HG02970 (cell line): ENCODE results near the gene SLX9.
"Not testable (repeated sequence)": the region's sequence is repeated elsewhere in the genome, so short reads cannot be mapped to it uniquely, and the experiment has no call there.

ENCODE experiments used
- ATAC-seq: cut with Tn5 transposase; IDR thresholded peaks from one replicate; pipeline ENCODE4 v1.9.1; 2021; ENCODE audit warnings: mild to moderate bottlenecking, moderate library complexity, moderate number of reproducible peaks; ENCODE audit not compliant: unreplicated experiment, low FRiP score

The SLX9 gene

DNA sequence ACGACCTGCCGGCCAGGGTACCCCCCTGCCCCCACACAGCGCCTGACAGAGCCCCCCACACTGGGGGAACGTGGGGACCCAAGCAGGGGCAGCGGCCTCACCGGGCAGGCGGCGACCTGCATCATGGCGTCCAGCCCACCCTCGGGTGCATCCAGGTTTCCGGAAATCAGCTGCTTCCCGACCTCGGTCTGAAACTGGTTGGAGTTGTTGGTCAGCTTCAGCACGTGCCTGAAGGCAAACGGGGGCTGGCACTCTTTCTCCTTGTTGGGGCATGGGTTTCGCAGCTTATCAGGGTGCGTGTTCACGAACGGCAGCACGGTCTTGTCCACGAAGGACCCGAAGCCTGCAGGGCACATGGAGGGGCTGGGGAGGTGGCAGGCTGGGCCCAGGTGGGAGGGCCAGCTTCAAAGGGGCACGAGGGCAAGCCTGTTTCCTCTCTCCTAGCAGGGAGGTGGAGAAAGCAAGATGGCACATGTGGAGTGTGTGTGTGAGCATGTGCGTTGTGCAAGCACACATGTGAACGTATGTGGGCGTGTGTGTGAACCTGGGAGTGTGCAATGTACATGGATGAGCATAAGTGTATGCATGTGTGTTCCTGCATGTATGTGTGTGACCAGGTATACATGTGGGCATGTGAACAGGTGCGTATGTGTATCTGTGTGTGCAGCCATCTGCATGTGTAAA is 38.3 kb upstream of the SLX9 start:
- no peak for ATAC-seq

DNA sequence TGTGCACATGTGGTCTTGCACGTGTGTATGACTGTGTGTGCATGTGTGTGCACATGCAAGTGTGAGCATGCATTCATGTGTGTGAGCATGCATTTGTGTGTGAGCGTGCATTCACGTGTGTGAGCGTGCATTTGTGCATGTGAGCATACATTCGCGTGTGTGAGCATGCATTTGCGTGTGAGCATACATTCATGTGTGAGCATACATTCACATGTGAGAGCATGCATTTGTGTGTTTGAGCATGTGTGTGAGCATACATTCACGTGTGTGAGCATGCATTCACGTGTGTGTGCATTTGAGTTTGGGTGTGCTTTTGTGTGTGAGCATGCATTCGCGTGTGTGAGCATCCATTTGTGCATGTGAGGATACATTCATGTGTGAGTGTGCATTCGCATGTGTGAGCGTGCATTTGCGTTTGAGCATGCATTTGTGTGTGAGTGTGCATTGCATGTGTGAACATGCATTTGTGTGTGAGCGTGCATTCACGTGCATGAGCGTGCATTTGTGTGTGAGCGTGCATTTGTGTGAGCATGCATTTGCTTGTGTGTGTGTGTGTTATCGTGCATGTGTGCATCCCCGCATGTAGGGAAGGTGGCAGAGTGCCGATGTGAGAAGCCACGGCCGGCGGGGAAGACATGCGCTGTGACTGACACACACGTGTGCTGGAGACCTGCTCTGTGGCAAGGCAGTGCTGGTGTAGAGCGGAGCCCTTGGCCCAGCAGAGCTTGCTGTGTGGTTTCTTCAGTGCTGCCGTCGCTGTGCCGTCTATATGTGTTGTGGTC is 37.4 kb upstream of the SLX9 start:
- ATAC-seq, result no peak

DNA sequence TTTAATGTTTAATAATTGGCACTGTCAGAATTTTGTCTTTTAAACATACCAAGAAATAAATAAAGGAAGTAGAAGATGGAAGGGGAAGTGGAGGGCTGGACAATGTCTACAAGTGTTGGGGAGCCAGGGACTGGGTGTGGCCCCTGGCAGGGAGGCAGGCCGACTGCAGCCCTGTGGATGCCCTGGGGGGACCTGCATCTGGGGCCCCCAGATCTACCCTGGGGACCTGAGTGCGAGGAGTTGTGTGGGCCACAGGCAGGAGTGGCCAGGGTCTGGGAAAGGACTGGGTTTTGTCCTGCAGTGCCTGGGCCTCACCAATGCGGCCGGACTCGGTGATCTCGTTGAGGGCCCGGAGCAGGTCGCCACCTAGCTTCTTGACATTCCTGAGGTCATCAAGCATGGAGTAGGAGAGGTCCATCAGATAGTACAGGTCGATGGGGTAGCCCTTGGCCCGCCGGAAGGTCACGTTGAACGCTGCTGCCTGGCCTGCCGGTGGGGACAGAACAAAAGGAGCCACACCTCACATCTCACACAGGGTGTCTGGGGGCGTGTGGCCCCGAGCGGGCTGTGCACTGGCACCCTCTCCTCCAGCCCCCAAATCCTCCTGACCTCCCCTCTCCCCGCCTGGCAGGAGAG is 36.7 kb upstream of the SLX9 start:
- ATAC-seq, result no peak

DNA sequence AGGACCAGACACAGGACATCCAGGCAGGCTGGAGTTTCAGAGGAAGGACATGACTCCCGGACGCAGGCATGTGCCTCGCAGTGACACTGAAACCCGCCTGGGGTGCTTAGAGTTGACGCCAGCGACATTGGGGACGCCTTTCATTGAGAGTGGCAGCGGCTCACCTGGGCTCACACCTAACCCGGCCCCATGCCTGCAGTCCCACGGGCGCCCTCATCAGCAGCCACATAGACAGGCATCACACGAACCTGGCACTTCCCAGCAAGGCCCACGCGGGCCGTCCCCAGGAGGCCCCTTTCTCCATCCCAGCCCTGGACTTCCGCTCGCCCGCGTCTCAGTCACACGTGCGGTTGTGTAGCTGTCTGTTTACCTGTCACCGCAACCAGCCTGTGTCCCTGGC is 36.1 kb upstream of the SLX9 start:
- no peak for ATAC-seq

DNA sequence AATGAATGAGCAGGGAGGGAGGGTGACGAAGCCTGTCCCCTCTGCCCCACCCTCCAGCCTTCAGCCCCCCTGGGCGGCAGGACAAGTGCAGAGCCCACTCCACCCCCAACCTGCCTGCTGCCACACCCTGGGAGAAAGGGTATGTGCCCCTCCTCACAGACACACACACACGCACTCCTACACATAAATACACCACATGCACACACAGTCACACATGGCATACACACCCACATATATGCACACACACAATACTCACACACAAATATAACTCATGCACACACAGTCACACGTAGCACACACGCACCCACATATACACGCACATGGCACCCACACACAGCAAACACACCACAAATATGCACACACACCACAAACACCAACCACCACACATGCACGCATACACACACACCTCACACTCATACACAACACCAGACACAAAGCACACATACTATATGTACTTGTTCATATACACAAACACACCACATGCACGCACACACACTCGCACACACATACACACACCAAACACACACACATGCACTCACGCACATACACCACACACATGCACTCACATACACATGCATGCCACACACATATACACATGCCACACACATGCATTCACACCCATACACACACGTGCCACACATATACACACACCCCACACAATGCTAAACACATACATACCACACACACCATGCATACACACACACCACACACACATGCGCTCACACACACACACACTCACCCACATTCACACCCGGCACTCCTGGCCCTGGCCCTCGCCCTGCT is 35.5 kb upstream of the SLX9 start:
- no peak for ATAC-seq

DNA sequence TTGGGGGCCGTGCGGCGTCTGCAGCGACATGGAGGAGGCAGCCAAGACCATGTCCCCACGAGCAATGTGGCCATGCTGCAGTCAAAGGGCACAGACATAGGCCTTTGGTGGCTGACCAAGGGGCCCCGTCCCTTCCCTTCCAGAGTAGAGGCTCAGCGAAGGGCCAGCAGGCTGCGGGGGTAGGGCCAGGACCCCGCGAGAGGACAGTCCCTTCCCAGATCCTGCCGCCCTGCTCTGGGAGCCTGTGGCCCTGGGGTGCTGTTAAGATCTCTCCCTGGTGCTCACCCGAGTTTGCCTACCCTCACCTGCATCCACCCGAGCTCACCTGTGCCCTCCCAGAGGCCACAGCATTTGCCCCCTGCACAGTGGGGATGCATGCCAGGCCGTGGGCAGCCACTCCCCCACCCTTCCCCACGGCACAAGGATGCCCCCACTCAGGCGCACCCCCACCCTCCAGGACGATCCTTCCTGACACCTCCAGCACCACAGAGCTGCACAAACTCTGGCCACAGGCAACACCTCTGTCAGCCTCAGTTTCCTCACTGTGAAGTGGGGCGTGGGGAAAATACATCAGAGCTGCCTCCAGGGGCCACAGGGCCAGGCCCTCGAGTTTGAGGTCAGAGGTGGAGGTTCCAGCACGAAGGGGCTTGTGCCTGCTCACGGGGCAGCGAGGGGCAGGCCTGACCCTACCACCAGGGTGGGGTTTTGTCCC is 34.7 kb upstream of the SLX9 start:
- no peak for ATAC-seq

DNA sequence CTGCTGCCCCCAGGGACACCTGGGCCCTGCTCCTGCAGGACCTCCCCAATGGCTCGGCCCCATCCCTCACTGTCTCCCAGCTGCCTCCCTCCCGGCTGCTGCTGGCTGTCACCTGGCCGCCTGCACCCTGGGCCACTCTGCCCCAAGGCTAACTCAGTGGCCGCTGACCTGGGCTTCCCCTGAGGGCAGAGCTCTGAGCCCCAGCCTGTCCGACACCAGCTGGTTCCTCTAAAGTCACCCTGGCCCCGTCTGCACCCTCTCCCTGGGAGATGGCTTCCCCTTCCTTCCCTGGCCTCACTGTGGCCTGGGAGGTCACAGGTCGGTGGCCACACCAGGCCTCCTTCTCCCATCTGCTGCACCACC is 34.1 kb upstream of the SLX9 start:
- ATAC-seq, result no peak

DNA sequence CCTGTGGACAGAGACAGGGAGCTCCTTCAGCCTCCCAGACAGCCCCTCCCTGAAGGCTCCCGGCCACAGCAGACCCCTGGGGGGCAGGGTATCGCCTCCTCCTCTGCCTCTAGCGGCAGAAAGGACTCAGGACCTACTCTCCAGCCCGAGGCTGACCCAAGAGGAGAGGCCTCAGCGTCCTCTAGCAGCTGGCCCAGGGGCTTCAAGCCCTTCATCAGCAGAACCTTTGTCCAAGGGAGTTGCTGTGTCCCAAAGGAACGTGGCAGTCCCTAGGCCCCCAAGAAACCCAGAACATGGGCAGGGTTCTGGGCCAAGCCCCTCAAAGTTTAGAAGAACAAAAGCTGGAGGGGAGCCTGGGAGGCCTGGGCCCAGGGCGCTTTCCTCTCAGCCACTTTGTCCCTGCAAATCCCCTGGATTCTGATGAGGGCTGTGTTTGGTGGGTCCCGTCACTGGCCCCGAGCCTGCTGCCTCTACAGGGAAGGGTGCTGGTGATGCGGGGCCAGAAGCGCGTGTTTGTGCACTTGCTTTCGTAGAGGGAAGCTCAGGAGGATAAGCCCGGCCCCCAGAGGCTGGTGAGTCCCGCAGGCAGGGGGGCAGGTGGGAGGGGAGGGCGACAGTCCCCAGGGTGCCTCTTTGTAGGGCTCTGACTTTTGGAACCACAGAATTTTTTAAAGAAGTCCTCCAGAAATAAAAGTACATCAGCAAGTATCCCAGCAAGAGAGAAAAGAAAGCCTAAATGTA is 32.4 kb upstream of the SLX9 start:
- no peak for ATAC-seq

DNA sequence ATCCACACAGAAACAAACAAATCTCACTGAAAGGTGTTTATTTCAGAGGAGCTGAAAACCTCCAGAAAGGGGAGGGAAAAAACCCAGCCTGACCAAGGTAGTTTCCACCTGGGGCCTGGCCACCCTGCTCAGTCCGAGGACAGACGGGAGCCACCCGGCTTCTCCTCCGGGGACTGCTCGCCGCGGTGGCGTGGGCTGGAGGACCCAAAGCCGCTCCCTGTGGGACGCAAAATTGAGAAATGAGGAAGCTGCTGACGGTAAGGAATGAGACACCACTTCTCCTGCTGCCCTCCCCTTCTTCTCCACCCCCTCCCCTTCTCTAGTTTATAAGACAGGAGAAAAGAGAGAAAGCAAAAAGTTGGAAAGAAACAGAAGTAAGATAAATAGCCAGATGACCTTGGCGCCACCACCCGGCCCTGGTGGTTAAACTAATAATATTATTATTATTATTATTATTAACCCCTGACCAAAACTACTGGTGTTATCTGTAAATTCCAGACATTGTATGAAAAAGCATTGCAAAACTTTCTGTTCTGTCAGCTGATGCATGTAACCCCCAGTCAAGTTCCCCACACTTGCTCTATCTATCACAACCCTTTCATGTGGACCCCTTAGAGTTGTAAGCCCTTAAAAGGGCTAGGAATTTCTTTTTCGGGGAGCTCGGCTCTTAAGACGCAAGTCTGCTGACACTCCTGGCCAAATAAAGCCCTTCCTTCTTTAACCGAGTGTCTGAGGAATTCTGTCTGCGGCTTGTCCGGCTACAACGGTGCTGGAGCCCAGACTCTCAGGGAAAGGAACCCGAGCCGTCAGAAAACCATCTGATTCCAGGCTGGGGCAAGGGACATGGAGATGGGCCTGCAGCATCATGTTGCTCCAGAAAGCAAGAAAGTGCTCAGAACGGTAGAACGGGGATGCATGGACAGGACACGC is 31.6 kb upstream of the SLX9 start:
- no peak for ATAC-seq

DNA sequence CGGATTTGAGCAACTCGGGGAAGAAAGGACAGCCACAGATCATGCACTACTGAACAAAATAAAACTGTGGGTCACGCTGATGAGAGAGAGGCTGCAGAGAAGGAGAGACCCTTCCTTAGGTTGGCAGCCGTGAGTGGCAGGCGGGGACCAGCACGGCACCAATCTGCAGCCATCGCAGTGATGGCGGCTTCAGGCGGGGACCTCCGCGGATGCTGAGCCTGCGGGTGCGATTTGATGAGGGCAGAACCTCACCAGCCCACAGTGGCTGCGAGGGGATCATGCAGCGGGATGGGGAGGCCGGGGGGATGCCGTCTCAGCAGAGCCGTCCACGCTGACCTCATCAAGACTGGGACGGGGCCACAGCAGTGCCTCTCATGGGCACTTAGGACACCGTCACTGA is 30.9 kb upstream of the SLX9 start:
- ATAC-seq, result no peak

DNA sequence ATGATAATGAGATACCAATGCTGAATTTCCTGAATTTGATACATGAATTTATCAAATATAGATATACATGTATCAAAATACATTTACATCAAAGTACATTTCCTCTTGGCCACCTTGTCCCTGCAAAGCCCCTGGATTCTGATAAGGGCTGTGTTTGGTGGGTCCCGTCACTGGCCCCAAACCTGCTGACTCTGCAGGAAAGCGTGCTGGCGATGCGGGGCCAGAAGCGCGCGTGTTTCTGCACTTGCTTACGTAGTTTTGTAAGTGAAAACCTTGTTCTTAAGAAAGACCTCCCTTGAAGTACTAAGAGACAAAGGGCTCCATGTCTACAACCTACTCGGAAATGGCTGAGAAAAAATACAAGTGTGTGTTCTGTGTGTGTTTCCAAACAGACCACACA is 30.1 kb upstream of the SLX9 start:
- no peak for ATAC-seq

DNA sequence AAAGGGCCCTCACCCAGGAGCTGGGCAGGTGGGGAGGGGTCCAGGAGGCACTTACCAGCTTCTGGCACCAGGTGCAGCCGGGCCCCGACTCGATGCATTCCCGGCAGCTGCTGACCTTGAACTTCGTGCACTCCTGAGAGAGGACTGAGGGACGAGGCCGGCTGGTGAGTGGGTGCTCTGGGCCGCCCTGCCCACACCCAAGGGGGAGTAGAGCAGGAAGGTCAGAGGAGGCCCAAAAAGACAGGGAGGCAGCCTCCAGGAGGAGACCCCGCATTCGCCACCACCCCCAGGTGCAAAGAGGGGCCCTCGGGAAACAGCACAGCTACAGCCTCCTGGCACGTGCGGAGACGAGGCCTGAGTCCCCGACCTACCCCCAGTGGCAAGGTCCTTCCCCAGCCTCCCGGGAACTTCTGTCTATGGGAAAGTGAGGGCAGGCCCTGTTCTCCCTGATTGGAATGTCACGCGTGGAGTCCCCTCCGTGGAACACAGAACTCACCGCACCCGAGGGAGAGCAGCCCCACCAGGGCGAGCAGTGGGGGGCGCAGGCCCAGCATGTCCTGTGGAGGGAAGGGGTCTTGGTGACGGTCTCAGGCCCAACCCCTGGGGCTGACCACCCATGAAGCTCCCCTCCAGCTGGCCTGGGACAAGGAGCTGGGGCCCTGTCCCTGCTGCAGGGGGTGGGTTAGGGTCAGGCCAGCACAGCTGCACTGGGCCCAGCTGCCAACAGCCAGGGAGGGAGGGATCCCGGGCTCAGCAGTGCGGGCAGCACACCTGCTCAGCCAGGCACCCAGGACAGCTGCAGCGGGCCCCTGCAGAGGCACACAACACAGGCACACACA is 29.4 kb upstream of the SLX9 start:
- no peak for ATAC-seq

DNA sequence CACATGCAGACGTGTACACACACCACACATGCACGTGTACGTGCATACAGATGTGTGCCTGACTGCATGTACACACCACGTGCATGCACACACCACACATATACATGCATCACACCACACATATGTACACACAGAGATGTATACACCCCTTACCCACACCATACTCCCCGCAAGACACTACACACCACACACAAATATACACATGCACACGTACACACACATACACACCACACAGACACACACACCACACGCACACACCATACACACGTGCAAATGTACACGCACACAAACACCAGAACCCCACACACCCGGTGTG is 28.8 kb upstream of the SLX9 start:
- no peak for ATAC-seq

DNA sequence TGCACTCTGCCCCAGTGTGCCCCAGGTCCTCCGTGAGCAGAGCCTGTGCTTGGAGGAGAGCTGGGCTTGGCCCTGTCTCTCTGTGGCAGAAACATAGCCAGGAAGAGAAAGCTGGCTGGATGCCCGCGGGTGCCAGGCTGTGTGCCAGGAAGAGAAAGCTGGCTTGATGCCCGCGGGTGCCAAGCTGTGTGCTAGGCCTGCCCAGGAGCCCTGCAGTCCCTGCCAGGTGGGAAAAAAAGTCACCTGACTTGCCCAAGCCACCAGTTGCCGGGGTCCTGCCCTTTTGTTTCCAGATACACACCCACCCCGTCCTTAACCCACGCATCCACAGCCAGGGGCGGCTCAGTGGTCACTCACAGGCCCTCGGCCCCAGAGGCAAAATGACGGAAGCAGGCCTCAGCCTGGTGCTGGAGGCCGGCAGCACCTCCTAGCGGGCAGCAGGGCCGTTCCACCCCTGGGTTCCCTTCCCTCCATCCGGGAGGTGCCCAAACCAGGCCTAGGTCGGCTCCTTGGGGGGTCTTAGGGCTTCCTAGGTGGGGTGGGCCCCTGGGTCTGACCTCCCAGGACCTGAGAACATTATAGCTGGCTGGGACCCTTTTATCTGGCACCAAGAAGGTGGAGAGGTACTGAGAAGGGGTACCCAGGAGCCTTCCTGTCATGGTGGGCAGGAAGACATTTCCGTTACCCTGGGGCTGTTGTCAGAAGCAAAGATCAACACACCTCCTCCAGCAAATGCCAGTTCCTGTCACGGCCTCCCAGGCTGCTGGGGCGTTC is 28.3 kb upstream of the SLX9 start:
- no peak for ATAC-seq

DNA sequence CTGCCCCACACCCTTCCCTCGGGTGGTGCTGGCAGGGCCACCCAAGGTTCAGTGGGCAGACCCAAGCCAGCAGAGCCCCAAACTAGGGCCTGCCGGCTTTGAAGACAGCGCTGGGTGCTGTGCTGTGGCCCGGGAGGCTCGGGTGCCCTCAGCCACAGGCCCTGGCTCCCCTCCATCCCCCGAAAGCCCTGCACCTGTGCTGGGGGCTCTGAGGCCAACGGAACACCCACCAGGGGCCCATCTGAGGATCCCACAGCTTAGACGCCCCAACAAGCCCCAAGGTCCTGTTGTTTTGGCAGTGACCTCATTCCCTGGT is 27.7 kb upstream of the SLX9 start:
- no peak for ATAC-seq

DNA sequence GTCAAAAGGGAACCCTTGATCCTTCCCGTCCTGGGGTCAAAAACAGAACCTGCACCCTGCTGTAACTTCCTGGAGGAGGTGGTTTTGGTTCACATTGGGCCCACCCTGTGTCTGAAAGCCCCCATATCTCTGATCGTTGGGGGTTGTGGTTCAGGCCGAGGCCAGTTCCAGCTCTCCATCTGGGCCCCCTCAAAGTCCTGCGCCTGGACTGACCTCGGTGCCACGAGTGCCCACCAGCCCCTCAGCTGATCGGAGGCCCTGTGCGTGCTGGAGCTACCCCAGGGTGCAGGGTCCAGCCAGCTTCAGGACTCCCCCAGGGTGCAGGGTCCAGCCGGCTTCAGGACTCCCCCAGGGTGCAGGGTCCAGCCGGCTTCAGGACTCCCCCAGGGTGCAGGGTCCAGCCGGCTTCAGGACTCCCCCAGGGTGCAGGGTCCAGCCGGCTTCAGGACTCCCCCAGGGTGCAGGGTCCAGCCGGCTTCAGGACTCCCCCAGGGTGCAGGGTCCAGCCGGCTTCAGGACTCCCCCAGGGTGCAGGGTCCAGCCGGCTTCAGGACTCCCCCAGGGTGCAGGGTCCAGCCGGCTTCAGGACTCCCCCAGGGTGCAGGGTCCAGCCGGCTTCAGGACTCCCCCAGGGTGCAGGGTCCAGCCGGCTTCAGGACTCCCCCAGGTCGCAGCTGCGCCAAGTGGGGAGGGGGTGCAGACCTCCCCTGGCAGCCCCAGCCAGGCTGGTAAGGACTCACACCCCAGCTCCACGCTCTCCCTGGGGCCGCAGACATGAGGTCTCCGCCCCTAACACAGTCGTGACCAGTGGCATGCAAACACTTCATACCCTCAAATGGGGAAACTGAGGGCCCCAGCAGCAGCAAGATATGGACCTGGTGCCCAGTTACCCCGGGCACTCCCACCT is 27.1 kb upstream of the SLX9 start:
- ATAC-seq, result not testable (repeated sequence)
